Activated T-cell treated with anti-CD3 and anti-CD28 coated beads for 48 hours (primary cell): ENCODE results near the gene IRF2.

ENCODE experiments used
- DNase-seq: peaks from one replicate; pipeline ENCODE4 v3.0.0-alpha.2; 2020; ENCODE audit warnings: low read depth

The IRF2 gene

DNA sequence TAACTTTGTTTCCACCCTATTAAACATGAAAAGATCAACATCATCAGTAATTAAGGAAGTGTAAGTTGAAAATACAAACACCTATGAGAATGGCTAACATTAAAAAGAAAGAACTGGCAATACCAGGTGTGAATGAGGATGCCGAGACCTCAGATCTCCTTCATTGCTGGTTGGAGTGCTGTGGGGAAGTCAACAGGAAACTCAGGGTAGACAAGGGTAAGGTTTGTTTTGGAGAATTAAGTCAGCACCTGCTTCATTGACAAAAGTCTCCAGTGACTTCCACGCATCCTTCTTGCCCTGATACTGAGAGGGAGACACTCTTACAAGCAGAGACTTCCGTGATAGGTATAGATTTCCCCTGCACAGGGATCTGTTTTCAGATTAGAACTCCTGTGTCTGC lies 106.1 kb downstream of the IRF2 start:
- no peak for DNase-seq

DNA sequence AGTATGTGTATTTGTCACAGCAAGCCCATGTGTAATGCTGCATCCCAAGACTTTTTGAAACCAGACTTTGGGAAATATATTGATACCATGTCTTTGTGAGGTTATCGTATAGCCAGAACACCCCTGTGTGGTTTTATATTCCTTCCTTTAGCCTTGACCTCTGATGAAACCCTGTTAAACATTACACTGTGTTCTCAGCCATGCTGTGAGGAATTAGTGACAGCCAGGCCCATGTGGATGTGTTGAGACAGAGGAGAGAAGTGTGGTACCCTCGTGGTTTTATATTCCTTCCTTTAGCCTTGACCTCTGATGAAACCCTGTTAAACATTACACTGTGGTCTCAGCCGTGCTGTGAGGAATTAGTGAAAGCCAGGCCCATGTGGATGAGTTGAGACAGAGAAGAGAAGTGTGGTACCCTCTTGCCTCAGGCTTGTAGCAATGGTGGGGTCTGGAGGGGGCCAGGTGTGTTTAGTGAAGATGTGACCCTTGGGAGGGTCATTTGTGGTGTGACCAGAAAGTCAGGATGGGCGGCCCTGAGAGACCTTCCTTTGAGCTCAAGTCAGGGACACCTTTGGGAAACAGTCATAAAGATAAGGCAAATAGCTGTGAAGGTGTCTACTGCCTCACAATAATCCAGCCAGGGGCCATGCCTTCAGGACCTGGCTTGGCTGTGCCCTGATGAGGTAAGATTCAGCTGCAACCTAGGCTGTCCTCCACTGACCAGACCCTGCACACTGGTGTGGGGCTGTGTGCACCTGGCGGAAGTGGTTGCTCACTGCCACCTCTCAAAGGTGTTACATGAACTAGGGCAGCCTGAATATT lies 110.0 kb downstream of the IRF2 start:
- DNase-seq = no peak

DNA sequence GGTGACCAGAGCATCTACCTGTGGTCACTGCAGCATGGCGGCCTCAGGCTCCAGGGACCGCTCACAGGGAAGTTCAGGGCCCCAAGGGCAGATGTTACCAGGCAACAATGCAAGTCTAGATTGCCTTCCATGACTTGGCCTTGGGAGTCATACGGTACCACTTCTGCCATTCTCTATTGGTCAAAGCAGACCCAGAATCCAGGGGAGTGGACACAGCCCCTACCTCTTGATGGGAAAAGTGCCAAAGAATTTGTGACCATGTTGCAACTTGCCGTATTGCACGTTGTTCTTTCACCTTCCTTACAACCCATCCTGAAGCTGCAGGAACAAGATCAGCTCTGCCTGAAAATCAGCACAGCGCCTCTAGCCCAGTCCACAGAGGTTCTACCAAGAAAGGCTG lies 111.1 kb downstream of the IRF2 start:
- no peak for DNase-seq

DNA sequence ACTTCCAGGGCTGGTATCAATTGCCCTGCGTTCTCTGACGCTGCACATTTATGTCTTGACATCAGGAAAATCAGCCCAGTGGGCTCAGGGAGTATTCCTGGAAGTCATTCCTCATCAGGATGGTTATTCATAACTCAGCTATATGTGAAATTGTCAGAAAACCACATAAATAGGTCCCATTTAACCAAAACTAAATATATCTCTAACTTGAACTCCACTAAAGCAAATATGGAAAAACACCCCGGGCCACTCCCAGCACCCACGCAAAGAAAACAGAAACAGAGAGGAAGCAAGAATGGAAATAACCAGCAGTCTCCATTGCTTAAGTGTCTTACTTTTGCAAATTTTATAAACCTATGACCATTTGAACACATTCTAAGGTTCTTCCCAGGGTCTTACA lies 112.0 kb downstream of the IRF2 start:
- DNase-seq = no peak

DNA sequence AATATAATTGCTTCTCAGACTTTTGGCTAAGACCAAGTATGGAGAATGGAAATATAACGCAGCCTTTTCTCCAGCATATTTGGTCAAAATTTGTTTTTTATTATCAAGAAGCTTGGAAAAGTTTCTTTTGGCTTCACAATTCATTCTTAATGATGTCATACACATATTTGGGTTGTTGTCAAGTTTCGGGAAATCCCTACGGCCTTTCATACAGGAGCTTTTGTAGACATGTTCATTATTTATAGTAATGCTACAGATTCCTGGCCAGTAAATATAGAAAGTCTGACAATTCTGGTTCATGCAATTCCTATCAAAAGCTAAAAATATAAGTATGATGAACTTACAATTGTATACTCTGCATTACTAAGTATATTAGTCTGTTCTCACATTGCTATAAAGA lies 112.9 kb downstream of the IRF2 start:
- no peak for DNase-seq

DNA sequence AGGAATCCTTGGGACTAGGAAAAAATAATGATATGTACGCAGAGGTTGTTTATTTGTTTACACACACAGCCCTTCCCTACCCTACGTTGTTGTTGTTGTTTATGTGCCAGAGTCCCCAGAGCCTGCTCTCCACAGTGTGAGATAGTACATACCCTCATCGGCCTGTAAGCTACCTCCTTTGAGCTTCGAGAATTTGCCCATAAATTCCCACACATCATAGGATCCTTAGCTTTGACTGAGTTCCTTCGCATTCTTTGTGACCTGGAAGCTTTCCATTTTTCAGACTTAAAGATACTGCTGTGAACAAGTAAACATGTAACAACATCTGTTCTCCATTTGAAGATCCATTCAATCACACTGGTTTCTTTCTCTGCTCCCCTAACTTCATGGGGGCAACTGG lies 114.5 kb downstream of the IRF2 start:
- DNase-seq = no peak

DNA sequence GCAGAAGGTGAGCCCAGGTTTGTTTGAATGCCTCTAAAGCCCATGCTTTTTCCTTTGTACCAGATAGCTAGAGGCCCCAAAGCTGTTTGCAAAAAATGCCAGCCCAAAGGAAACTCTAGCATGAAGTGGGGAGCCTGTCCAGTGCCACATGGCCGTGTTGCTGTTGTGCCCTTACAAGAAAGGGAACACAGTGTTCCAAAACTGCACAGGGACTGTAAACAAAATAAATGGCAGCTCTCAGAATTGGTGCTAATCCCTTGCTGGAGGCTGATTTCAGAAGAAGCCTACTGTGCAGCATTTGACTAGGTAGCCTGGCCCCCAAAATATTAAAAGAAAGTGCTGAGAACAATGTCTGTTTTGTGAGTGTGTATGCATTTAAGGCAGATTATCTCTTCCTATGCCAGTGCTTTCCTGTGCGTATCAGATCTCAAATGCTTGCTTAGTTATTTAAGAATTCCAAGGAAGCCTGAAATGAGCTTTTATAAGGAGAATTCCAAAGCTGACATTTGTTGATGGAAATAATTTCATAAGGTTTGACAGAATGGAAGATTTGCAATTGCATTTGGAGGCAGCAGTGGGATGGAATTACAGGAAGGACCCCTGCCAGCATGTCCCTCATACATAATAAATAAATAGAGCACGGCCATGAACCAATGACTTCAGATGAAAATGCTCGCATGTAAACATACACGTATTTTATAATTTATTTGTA lies 115.7 kb downstream of the IRF2 start:
- no peak for DNase-seq

DNA sequence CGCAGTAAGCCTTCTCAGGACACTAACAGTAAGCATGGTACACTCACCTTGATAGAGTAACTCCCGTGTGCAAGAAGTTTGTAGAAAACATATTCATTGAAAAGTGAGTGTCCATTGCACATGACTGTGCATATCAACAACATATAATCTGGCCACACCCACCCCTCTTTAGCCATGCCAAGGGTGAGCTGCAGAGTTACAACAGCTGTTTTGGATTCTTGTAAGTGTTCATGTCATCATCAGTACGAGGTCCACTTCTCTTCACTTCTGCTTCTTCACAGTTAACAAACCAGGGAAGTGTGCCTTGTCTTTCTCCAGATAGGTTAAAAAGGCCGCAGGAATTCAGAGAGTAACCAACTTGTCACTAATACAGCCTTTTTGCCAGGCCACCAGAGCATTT lies 116.6 kb downstream of the IRF2 start:
- DNase-seq = no peak

DNA sequence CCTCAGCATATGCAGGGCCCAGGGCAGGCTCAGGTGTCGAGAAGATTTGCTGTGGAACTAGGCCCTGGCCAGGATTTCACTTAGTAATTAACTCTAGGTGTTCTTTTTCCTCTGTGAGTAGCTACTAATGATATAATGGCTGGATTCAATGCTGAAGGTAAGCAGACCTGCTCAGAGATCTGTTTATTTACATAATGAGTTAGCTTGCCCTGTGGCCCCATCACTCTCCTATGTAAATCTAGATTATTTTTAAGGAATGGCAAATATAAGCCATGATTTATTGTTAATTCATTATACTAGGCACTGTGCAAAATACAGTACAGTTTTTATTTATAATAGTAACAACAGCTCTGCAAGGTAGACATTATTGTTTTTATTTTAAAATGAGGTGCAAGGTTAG lies 117.2 kb downstream of the IRF2 start:
- DNase-seq = no peak

DNA sequence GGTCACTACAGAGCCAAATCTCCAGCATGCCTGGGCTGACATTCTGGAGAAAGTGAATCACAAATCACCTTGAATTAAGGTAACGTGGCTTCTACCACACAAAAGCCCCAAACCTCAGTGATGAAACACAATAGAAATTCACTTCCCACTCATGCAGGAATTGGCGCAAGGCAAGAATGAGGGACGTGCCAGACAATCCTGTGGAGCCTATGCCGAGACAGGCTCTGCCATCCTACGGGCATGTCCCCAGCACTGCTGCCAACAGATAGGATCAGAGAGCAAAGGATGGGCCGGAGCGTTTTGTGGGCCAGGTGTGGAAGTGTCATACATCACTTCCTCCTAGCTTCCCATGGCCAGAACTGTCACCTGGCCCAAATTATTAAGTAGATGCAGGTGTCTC lies 118.0 kb downstream of the IRF2 start:
- no peak for DNase-seq

DNA sequence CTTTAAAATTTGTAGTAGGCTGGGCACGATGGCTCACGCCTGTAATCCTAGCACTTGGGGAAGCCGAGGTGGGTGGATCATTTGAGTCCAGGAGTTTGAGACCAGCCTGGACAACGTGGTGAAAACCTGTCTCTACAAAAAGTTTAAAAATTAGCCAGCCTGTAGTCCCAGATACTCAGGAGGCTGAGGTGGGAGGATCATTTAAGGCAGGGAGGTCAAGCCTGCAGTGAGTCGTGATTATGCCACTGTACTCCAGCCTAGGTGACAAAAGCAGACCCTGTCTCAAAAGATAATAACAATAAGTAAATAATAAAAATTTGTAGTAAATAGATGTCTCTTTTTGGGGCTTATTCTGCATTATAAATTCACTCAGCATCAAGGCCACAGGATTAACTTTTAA lies 118.5 kb downstream of the IRF2 start:
- no peak for DNase-seq

DNA sequence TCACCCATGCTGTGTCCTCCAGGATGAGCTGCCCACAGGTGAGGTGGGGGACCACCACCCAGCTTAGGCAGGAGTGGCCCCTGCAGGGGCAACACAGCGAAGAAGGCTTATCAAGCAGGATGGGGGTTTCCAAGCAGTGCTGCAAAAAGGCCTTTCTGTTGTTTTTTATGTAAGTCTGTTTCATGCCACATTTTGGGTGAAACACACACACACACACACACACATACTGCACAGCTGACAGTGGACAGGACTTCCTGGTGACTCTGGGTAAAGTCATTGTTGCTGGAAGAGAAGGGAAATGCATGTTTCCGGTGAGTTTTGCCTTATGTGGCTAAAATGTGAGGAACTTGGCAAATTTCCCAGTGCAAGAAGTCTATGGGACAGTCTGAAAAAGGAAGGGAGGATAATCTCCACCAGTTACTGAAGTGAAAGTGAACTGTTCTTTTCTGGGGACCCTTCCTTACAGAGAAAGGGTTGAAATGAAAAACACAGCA lies 119.2 kb downstream of the IRF2 start:
- DNase-seq = no peak

DNA sequence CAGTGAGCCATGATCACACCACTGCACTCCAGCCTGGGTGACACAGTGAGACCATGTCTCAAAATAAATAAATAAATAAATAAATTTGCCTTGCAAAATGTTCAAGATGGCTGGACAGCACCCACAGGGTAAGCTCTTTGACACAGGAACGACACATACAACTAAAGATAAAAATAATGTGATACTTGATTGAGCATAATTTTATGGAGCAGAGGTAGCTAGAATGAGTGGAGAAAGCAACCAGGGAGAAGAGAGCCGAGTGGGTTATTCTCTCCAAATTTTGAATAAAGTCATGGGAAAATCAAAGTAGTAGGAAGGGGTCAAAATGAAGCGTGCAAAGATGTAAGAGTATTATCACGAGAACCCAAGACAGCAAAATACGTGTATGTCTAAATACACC lies 121.5 kb downstream of the IRF2 start:
- no peak for DNase-seq

DNA sequence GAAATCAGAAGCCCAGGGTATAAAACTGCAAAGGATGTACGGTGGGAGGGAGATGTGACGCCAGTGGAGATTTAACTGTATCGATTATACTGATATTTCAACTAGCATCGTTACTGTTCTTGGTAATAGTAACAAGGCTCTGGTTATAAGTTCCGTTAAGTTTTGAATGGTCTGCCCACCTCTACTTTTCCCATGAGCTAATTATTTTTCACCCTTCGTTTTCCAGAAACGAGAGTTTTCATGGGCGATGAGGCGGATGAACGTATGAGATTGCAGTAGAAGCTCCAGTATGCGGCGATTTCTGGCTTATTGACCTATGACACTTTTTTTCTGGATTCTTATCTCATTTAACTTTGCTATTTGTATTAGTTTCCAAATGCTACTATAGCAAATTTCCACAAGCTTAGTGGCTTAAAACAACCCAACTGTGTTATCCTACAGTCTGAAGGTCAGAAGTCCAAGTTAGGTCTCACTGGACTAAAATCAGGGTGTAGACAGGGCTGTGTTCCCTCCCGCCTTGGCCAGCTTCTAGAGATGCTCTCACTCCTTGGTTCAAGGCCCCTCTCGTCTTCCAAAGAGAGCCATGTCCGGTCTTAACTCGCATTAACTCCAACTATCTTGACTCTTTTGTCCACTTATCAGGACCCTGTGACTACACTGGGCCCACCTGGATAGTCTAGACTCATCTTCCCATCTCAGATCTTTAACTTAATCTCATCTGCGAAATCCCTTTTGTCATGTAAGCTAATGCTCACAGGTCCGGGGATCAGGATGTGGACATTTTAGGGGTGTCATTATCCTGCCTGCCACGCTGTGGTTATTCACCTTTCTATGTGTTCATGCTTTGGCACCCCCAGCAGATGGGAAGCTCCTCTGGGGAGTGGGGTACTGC lies 122.5 kb downstream of the IRF2 start:
- DNase-seq = no peak

DNA sequence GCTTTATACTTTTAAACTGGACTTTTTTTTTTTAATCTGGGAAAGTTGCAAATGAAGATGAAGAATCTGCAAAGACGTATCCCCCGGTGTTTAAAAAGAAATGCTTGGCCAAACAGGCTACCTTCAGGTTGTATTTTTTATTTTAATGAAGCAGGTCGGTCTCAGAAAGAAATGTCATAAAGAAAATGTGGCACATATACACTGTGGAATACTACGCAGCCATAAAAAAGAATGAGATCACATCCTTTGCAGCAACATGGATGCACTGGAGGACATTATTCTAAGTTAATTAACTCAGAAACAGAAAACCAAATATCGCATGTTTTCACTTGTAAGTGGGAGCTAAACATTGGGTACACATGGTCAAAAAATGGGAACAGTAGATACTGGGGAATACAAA lies 123.4 kb downstream of the IRF2 start:
- DNase-seq = no peak

DNA sequence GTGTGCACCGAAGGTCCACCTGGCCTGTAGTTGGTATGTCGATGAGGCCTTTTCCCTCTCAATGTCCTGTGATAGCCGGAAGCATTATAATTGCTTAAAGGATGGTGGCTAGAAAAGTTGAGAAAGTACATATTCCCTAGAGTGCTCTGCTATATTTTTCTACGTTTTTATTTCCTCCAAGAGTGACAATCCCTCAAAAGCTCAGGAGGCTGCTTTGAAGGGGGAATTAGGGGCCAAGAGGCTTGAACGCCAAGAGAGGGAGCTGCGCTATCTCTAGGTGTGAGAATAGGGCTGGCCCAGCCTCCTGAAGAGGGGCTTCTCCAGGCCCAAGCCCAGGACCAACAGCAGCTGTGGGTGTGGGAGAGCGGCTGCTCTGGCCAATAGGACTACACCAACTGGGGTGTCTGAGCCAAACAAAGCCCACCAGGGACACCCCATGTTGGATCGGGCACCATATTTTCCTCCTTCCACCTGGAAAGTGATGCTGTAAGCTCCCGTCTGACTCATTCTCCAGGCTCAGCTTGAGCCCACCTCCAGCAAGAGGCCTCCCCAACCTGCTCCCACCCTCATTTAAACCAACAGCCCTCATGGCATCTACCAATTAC lies 124.0 kb downstream of the IRF2 start:
- no peak for DNase-seq

DNA sequence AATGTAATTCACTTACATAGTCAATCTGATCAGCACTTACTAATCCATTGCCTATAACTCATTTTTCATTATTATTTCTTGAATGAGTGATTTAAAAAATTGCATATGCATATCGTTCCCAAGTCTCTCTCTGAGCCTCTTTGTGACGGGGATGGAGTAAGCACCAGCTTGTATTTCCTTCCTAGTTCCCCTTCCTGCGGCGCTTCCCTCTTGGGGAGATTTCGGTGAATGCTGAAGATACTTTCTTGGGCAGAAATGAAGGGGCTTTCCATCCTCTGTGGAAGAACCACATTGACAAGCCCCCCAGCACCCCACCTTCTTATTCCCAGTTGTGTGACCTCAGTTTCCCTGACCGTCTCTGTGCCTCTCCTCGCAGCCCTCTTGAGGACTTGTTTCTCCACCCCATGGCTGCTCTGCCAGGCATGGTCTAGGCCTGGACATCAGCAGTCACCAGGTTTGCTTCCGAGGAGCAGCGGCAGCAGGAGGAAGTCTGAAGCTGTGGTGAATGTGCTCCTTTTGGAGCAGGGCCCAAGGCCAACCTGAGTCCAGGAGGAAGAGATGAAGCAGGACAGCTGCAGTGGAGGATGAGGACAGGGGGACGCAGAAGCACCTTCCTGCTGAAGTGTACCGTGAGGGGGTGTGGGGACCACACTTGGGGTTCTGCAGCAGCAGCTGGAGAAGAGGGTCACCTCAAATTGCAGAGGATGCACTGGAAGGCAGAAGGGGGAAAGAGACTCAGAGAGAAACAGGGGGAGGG lies 124.9 kb downstream of the IRF2 start:
- no peak for DNase-seq

DNA sequence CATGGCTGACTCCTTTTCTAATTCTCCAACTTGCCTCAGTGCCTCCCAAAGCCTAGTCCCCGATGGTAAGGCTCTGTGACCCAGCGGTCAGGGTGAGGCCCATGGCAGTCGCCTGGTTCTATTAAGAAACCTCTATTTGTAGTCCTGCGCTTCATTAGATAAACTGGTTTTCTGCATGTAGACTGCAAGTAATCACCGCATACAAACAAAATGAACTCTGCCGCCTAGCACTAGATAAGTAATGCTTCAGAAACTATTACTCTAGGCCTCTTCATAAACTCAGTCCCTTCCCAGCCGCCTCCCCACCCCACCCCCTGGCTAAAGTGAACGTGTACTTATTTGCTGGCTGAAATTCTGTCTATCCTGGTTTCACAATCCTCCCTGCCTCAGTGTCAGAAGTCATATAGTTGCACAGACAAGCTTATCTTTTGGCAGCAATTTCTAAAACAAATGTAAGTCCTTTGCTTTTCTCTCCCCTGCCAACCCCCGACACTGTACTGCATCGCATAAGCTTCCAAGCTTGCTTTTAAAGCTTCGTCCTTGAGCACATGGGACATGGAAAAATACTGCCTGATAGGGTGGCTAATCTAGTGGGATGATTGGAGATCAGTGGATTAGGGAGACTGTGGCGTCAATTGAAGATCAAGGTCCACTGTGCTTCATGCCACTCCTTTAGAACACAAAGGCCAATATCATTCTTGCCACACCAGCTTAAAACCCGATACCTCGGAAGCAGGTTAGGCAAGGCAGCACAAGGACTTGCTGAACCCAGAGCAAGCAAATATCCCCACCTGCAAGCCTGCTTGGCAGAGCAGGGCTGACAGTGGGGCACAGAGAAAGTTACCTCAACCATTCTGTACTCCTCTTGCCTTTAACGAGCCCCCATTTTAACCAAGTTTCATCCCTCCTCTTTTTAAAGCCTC lies 125.8 kb downstream of the IRF2 start:
- DNase-seq = no peak

DNA sequence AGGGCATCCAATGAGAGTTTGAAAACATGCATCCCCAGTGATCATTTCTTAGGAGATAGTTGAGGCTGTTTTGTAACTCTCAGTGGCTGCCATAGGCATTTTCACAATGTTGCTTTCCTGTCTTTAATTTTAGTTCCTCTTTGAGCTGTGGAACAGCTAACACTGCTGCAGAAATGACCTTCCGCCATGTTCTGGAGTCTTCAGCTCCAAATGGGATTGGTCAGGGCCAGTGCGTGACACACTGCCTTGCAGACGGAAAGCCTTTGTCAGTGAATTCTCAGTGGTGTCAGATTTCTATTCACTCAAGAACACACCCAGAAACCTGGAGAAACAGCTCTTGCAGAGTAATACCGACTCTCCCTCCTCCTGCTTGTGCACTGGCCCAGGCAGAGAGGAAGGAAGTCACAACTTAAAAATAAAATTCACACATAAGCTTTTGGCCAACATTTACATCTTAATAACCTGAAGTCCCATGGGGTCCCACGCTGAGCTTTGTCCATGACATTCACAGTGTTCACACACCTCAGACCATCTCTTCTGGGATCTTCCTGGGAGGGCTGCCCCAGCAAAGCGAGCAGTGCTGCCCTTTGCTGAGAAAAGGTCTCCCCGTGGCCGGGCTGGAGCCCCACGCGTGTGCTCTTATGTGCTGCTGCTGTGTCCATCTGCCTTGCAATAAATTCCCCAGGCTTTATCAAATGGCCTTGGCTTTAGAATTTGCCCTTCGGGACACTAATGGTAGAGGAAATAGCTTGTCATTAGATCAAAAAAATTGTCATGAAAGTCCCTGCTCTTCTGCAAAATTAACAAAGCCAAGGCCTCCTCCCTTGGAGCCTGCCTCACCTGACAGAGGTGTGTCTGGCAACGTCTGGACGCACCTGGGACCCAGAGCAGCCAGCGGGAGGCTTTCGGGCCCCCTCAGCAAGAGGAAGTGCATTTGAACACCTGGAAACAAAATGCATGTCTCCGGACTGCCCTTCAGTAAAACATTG lies 126.8 kb downstream of the IRF2 start:
- DNase-seq = no peak
